Muscle layer of duodenum (tissue), 2 donors: ENCODE data around the gene KCNMA1.

Experiments
- H3K27ac ChIP-seq: one replicate; pipeline ENCODE4 v1.7.0; 2013; ENCODE audit warnings: mild to moderate bottlenecking, low read length
- H3K27me3 ChIP-seq: one replicate; pipeline ENCODE4 v1.7.0; 2013; ENCODE audit warnings: low read depth, mild to moderate bottlenecking, control low read depth, low read length
- H3K36me3 ChIP-seq, 2 donors: one replicate each; pipeline ENCODE4 v1.7.0; 2013; ENCODE audit warnings: low read length in 2 of 2, control low read depth in 1 of 2, mild to moderate bottlenecking in 1 of 2; ENCODE audit not compliant: insufficient read depth in 2 of 2, control insufficient read depth in 1 of 2
- H3K4me1 ChIP-seq, 2 donors: one replicate each; pipeline ENCODE4 v1.7.0; 2013; ENCODE audit warnings: low read length in 2 of 2, mild to moderate bottlenecking in 2 of 2, control low read depth in 1 of 2, moderate library complexity in 1 of 2; ENCODE audit not compliant: insufficient read depth in 2 of 2, control insufficient read depth in 1 of 2
- H3K4me3 ChIP-seq, 2 donors: one replicate each; pipeline ENCODE4 v1.7.0; 2013; ENCODE audit warnings: low read length in 2 of 2, low read depth in 1 of 2, mild to moderate bottlenecking in 1 of 2
- H3K9me3 ChIP-seq, 2 donors: one replicate each; pipeline ENCODE4 v1.7.0; 2013; ENCODE audit warnings: low read length in 2 of 2, control low read depth in 1 of 2, mild to moderate bottlenecking in 1 of 2; ENCODE audit not compliant: control insufficient read depth in 1 of 2
- donor health status: healthy.

Gene KCNMA1

DNA sequence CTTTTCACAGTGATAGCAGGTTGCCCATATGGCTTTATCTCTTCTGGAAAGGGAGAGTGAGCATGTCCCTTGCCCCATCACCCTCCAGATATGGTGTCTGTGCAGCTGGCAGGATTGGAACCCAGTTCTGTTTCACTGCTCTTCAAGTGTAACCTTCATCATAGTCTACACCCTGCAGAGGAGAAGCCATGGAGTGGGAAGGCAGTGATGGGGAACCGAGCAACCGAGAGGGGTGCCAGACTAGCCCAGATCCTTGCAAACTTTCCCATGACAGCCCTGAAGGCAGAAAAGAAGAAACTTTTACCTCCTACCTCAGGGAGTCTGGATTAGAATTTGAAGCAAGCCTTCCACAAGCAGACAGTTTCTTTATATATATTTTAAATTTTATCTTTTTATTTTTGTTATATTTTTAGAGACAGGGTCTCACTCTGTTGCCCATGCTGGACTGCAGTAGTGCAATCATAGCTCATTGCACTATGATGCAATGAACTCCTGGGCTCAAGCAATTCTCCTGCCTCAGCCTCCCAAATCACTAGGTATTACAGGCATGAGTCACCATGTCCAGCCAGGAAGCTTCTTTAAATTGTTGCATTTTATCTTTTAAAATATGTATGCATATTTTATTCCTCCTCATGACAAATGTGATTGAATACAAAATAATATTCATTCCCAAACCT lies 133.3 kb downstream of the KCNMA1 start:
- no peaks in the 10 kb centered on the region for H3K36me3 ChIP-seq
- H3K4me3 ChIP-seq = no peak overlapping the region
- H3K27ac ChIP-seq = no peak overlapping the region
- no peaks in the 10 kb centered on the region for H3K9me3 ChIP-seq
- H3K4me1 ChIP-seq = peaks cover 0 to 9% of the 10 kb centered on the region in 2 donors
- no peaks in the 10 kb centered on the region for H3K27me3 ChIP-seq

DNA sequence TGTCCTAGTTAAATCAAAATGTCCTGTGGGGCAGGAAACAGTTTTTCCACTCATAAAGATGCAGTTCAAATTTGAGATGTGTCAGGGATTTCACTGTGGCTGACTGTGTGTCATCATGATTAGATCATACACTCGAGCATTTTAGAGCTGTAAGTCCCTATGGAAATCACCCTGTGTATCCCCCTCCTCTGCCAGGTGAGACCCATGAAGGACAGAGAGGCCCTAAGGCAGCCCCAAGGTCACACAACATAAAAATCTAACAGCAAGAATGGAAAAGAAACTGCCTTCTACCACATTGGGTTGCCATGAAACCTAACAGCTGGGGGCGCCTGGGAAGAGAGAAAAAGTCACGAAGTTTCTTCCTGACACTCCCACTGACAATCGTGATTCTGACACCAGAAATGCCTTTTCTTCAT lies 135.8 kb downstream of the KCNMA1 start:
- Histone ChIP-seq H3K36me3 (no peaks in the 10 kb centered on the region), H3K4me1 (peaks cover 0 to 17% of the 10 kb centered on the region in 2 donors), H3K4me3 (no peak overlapping the region), H3K27me3 (no peaks in the 10 kb centered on the region), H3K27ac (no peak overlapping the region), H3K9me3 (no peaks in the 10 kb centered on the region)

DNA sequence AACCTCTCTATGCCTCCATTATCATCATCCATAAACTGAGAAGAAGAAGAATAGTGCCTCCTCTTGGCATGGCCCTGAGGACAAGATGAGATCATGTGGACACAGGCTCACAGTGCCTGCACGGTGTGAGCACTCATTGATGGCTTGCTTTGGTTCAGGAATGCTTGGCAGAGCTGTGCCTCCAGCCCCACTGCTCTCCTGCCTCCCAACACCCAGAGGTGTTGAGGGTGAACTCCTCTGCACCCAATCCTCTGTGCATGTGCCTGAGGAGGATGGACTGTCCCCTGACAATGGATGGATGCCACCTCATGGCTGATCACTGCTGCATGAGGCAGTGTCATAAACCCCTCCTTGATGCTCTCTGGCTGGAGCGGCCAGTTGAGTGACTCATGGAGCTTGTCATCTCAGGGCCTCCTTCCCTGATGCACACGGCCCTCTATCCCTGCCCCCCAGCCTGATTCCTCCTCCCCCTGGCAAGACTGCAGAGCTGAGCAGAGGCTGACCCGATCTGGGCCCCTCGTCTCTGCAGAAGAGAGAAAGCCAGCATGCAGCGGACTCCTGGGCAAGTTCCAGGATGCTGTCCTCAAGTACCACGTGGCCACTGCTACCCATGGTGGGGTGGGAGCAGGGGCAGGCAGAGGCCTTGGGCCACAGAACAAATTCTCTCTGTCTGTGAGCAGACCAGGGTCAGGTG lies 136.3 kb downstream of the KCNMA1 start:
- Histone ChIP-seq H3K36me3 (no peaks in the 10 kb centered on the region), H3K27me3 (no peaks in the 10 kb centered on the region), H3K4me1 (peaks cover 0 to 17% of the 10 kb centered on the region in 2 donors), H3K9me3 (no peaks in the 10 kb centered on the region), H3K27ac (no peak overlapping the region), H3K4me3 (no peak overlapping the region)

DNA sequence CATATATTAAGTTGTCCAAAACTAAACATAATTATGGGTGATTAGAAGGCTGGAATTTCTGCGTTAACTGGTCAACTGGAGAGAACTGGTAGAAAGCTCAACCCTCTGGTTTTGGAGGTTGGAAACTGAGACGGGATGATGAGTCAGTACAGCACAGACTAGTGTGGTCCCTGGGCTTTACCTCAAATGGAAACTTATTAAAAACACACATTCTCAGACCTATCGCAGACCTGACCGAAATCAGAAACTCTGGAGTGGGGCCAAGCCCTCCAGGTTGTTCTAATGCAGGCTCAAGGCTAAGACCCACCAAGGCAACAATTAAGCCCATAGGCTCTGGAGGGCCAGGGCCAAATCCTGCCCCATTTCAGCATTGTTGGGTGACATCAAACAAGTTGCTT lies 136.9 kb downstream of the KCNMA1 start:
- Histone ChIP-seq H3K4me3 (no peak overlapping the region), H3K27ac (no peak overlapping the region), H3K27me3 (no peaks in the 10 kb centered on the region), H3K9me3 (no peaks in the 10 kb centered on the region), H3K4me1 (peaks cover 0 to 17% of the 10 kb centered on the region in 2 donors), H3K36me3 (no peaks in the 10 kb centered on the region)

DNA sequence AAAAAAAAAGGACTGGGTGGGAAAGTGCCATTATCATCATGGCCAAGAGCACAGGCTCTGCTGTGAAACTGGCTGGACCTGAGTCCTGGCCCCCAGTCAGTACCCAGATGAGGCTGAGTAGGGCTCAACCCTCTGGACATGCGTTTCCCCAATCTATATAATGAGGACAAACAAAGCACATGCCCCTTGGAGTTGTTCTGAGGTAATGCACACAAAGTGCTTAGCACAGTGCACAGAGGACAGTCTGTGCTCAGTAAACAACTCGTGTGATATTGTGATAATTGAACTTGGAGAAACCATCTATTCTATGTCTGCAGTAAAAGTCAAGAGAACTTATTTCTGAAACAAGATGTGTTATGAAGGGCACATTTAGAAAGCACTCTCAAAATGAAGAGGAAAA lies 138.8 kb downstream of the KCNMA1 start:
- Histone ChIP-seq H3K27me3 (no peaks in the 10 kb centered on the region), H3K27ac (no peak overlapping the region), H3K36me3 (no peaks in the 10 kb centered on the region), H3K9me3 (no peaks in the 10 kb centered on the region), H3K4me3 (no peak overlapping the region), H3K4me1 (peaks cover 0 to 21% of the 10 kb centered on the region in 2 donors)

DNA sequence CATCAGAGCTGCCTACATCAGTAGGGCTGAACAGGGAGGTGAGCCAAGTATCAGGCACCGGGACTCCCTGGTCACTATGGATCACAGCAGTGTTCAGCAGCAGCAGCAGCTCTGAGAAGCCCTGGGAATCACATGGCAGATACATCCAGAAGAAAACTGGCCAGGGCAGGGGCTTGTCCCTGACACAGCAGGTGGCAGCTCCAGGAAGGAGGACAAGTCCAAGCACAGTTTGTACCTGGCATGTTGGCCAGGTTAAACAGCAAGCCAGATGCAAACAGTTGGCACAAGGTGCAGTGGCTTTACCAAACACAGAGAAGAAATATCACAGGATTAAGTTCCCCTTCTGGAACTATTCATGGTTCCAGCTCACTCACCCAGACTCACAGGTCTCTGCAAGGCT lies 139.4 kb downstream of the KCNMA1 start:
- Histone ChIP-seq H3K4me1 (peaks cover 0 to 21% of the 10 kb centered on the region in 2 donors), H3K4me3 (no peak overlapping the region), H3K27me3 (no peaks in the 10 kb centered on the region), H3K36me3 (no peaks in the 10 kb centered on the region), H3K9me3 (no peaks in the 10 kb centered on the region), H3K27ac (no peak overlapping the region)

DNA sequence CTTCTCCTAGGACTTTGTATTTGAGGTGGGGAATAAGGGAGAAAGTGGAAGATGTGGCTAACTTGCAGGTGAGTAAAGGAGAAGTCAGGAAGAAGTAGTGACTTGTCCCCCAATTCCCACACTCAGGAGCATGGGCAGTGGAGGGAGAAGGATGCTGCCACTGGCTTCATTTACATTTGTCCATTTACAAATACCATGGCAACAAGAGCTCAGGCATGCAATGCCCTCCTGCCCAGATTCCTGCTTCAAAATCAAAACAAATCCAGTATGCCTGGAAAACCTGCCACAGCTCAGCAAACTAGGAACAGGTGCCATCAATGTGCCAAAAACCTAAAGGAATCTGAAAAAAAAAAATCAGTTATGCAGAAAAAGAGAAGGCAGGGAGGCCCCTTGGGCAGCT lies 139.9 kb downstream of the KCNMA1 start:
- Histone ChIP-seq H3K36me3 (no peaks in the 10 kb centered on the region), H3K4me3 (no peak overlapping the region), H3K27me3 (no peaks in the 10 kb centered on the region), H3K9me3 (no peaks in the 10 kb centered on the region), H3K27ac (no peak overlapping the region), H3K4me1 (peaks cover 0 to 21% of the 10 kb centered on the region in 2 donors)

DNA sequence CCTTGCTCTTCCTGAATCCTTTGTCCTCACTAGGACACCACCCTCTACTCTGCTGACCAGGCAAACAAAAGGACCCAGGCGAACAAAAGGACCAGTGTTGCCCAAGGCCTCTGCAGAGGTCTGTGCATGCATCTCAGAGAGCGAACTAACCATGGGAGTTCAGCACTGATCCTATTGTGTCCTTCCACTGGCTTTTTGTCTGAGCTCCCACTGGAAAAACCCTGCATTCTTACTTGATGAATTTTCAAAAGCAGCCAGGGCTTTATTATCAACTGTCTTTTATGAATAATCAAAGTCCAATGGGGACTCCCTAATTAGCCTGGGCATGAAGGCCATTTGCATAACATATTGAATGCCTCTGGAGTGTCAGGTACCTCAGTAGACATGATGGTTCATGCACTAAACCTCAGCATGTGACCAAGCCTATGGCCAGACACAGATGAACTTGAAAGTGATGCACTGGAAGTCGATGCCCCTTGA lies 140.6 kb downstream of the KCNMA1 start:
- Histone ChIP-seq H3K4me1 (peaks cover 0 to 21% of the 10 kb centered on the region in 2 donors), H3K4me3 (no peak overlapping the region), H3K36me3 (no peaks in the 10 kb centered on the region), H3K27me3 (no peaks in the 10 kb centered on the region), H3K27ac (no peak overlapping the region), H3K9me3 (no peaks in the 10 kb centered on the region)

DNA sequence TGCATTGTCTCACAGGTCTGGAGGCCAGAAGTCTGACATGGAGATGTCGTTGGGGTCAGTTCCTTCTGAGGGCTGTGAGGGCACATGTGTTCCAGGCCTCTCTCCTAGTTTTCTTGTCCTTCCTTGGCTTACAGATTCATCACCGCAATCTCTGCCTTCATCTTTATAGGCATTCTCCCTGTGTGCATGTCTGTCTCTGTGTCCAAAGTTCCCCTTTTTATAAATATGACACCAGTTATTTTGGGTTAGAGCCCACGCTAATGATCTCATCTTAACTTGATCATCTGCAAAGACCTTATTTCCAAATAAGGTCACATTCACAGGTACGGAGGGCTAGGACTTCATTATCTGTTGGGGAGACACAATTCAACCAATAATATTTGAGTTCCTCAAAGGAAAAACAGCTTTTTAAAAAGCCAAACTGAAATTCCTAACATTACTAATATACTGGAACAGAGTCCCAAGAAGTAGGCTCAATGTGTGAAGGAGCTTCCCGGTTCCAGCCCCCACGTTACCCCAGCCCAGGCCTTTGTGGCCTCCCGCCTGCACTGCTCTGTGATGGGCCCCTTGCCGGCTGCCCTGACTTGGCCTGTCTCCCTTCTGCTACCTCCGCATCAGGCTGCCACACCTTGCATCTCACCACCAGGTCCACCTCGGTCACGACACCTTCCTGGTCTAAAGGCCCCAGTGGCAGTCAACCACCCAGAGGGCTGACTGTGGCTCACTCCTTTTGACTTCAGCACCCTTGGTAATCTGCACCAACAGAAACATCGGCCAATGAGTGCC lies 142.7 kb downstream of the KCNMA1 start:
- Histone ChIP-seq H3K27ac (no peak overlapping the region), H3K36me3 (no peaks in the 10 kb centered on the region), H3K4me3 (no peak overlapping the region), H3K9me3 (no peaks in the 10 kb centered on the region), H3K27me3 (no peaks in the 10 kb centered on the region), H3K4me1 (peaks cover 0 to 12% of the 10 kb centered on the region in 2 donors)

DNA sequence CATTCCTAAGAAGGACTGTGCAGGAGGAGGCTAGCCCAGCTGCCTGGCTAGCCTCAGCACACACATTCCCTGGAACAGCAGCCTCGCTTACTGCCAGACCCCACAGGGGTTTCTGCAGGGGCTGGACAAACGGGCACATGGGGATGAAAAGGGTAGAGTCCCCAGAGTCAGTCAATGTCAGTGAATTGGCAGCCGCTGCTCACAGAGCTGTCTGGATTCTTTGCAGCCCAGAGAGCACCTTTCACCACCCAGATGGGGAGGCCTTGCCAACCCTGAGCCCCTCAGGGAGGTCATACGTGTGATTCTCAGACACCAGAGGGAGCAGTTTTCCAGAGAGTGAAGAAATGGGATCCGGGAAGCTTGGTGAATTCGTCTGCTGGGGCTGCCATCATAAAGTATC lies 143.3 kb downstream of the KCNMA1 start:
- H3K27ac ChIP-seq = no peak overlapping the region
- no peaks in the 10 kb centered on the region for H3K9me3 ChIP-seq
- no peaks in the 10 kb centered on the region for H3K36me3 ChIP-seq
- H3K4me1 ChIP-seq = peaks cover 0 to 12% of the 10 kb centered on the region in 2 donors
- H3K4me3 ChIP-seq = no peak overlapping the region
- H3K27me3 ChIP-seq = no peaks in the 10 kb centered on the region

DNA sequence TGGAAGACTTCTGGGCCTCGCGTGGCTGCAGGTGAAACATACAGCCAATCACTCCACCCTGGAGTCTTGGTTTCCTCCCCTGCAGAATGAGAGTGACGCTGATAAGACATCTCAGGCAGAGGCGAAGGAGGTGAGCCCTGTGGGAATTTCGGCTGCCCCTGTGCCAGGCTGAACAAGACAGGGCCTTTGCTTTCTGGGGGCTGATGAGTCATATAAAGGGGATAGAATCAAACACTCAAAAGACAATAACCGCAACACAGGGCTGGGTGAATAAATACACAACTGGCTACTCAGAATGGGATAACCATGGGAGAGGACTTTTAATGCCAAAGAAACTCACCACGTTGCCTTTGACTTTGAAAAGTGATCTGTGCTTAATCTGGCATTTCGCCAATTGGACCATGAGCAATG lies 143.8 kb downstream of the KCNMA1 start:
- no peaks in the 10 kb centered on the region for H3K36me3 ChIP-seq
- no peak overlapping the region for H3K4me3 ChIP-seq
- no peaks in the 10 kb centered on the region for H3K9me3 ChIP-seq
- H3K27me3 ChIP-seq = no peaks in the 10 kb centered on the region
- H3K27ac ChIP-seq = no peak overlapping the region
- H3K4me1 ChIP-seq = peaks cover 0 to 12% of the 10 kb centered on the region in 2 donors
